ENCODE measurements around the gene ZDHHC7.

Gene ZDHHC7

DNA sequence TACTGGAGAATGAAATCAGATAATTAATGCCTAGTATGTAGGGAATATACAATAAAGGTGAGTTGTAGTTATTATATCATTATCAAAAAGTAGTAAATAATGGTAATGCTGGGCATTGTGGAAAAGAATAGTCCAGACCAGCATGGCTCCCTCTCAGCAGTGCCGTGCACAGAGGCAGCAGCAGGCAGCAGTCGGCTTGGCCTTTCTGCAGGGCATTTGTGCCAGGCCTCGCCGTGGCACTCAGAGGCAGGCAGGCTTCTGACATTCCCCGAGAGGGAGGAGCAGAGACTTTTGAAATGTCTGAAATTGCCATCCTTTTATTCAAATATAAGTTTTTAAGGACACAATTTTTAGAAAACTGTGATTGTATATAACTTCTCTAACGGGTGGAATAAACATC lies 31.3 kb upstream of the ZDHHC7 start:
- in situ Hi-C loops (cut with MboI; ENCODE audit: low pct_unique_long_range_greater_than_20kb, low sequenced_read_pairs, unreplicated experiment) = no loop called here
- TF ChIP-seq CTCF (IDR thresholded peaks at IDR 0.05; ENCODE audit: extremely low read depth, insufficient read depth, missing control alignments) = no peak
- DNase-seq (ENCODE audit: low spot score) = no peak

- in situ Hi-C loops (cut with MboI; ENCODE audit: low pct_unique_long_range_greater_than_20kb, low sequenced_read_pairs, unreplicated experiment) = no loop called here
- no peak for TF ChIP-seq CTCF (IDR thresholded peaks at IDR 0.05; ENCODE audit: extremely low read depth, insufficient read depth, missing control alignments)
- DNase-seq (ENCODE audit: low spot score) = no peak
These were observed 30.8 kb upstream of the ZDHHC7 start for GRCh38 chr16:85042167-85042526.

GRCh38 chr16:85041219-85042166 lies 30.2 kb upstream of the ZDHHC7 start:
- no peak for DNase-seq (ENCODE audit: low spot score)
- in situ Hi-C loops (cut with MboI; ENCODE audit: low pct_unique_long_range_greater_than_20kb, low sequenced_read_pairs, unreplicated experiment) = no loop called here
- no peak for TF ChIP-seq CTCF (IDR thresholded peaks at IDR 0.05; ENCODE audit: extremely low read depth, insufficient read depth, missing control alignments)

DNA sequence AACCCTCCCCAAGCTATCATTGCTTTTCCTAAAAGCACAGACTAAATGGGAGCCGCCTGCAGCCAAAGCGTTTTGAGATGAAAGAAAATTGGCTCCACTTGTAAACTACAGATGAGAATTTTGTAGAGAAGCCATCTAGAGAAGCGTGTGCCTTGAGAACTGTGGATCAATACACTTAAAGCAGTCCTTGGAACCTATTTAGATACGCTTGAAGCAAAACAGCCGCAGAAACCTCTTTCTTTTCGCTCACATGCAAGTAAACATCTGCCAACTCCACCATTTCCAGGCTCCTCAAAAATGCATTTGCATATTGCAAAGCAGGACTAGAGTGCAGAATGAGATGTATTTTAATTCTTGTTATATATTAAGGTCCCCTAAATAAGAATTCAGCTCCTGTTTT lies 29.4 kb upstream of the ZDHHC7 start:
- in situ Hi-C loops (cut with MboI; ENCODE audit: low pct_unique_long_range_greater_than_20kb, low sequenced_read_pairs, unreplicated experiment) = no loop called here
- DNase-seq (ENCODE audit: low spot score) = no peak
- TF ChIP-seq CTCF (IDR thresholded peaks at IDR 0.05; ENCODE audit: extremely low read depth, insufficient read depth, missing control alignments) = no peak

DNA sequence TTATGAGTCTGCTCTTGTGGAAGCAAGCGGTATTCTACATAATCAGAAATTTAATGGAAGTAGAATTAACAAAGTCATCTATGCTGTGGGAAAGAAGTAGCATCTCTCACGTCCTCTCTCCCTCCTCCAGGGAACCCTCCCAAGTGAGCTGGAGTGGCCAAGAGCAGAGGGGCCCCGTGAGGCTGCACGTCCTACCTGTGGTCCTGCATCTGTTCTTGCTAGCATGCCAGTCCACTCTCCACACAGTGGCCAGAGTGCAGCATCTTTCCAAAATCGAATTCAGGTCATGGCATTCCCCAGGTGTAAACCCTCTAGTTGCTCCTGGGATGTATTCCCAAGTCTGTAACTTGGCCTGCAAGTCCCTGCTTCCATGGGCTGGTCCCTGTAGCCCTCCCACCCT lies 26.4 kb upstream of the ZDHHC7 start:
- DNase-seq (ENCODE audit: low spot score) = no peak
- TF ChIP-seq CTCF (IDR thresholded peaks at IDR 0.05; ENCODE audit: extremely low read depth, insufficient read depth, missing control alignments) = no peak

GRCh38 chr16:85037050-85037410 lies 25.7 kb upstream of the ZDHHC7 start:
- in situ Hi-C loops (cut with MboI; ENCODE audit: low pct_unique_long_range_greater_than_20kb, low sequenced_read_pairs, unreplicated experiment) = no loop called here
- no peak for DNase-seq (ENCODE audit: low spot score)

More for the DNA sequence above, 26.4 kb upstream of the ZDHHC7 start:
- in situ Hi-C loops (cut with MboI; ENCODE audit: low pct_unique_long_range_greater_than_20kb, low sequenced_read_pairs, unreplicated experiment) = no loop called here

More at GRCh38 chr16:85037050-85037410, 25.7 kb upstream of the ZDHHC7 start:
- TF ChIP-seq CTCF (IDR thresholded peaks at IDR 0.05; ENCODE audit: extremely low read depth, insufficient read depth, missing control alignments) = no peak

All from GM13977 (cell line).